Neural cell (in vitro differentiated cells): ENCODE data around the gene CLEC16A.

Source experiments
- CTCF ChIP-seq: fragments of 450-650 bp; IDR thresholded peaks from 2 replicates; pipeline ENCODE4 v1.5.1; 2014; ENCODE audit warnings: antibody characterized with exemption, mild to moderate bottlenecking, moderate library complexity; ENCODE audit not compliant: poor library complexity, severe bottlenecking
- EP300 ChIP-seq: fragments of 450-650 bp; conservative IDR thresholded peaks from 2 replicates; pipeline ENCODE4 v1.6.1; 2014; ENCODE audit warnings: antibody characterized with exemption, mild to moderate bottlenecking, moderate library complexity; ENCODE audit not compliant: poor library complexity, severe bottlenecking
- EZH2 ChIP-seq: fragments of 200-600, 300-800 bp; shearing (Covaris generic), sonication (generic); IDR thresholded peaks from 2 replicates; pipeline ENCODE4 v1.6.1; 2014; ENCODE audit warnings: antibody characterized with exemption, low read length, borderline replicate concordance, mild to moderate bottlenecking; ENCODE audit not compliant: insufficient read depth, poor library complexity, severe bottlenecking
- POLR2AphosphoS5 ChIP-seq: IDR thresholded peaks from 2 replicates; pipeline ENCODE4 v1.6.1; 2012
- RAD21 ChIP-seq: fragments of 450-650 bp; conservative IDR thresholded peaks from 2 replicates; pipeline ENCODE4 v1.6.1; 2014; ENCODE audit warnings: antibody characterized with exemption, mild to moderate bottlenecking, moderate library complexity
- REST ChIP-seq: IDR thresholded peaks from 2 replicates; pipeline ENCODE4 v1.6.1; 2012; ENCODE audit warnings: borderline replicate concordance
- TAF1 ChIP-seq: IDR thresholded peaks from 2 replicates; pipeline ENCODE4 v1.6.1; 2012; ENCODE audit warnings: low read depth

- no peak for TF ChIP-seq CTCF
- no peak for TF ChIP-seq POLR2AphosphoS5
- TF ChIP-seq RAD21 = no peak
- no peak for TF ChIP-seq EZH2
- no peak for TF ChIP-seq EP300
- TF ChIP-seq TAF1 = no peak
- TF ChIP-seq REST = no peak
Observed at GRCh38 chr16:11177578-11178160, 233.3 kb downstream of the CLEC16A start.
